NB4 (cell line): ENCODE results near the gene SAP25.

Experiments used
- CTCF ChIP-seq: IDR thresholded peaks from one replicate; pipeline ENCODE4 v1.5.1; 2012; ENCODE audit warnings: low read depth, low read length
- MAX ChIP-seq: IDR thresholded peaks from 2 replicates; pipeline ENCODE4 v1.6.1; 2011; ENCODE audit warnings: low read depth, low read length
- MYC ChIP-seq: IDR thresholded peaks from 2 replicates; pipeline ENCODE4 v1.6.1; 2011; ENCODE audit warnings: low read depth, low read length
- POLR2A ChIP-seq: IDR thresholded peaks from 2 replicates; pipeline ENCODE4 v1.6.1; 2011; ENCODE audit warnings: mild to moderate bottlenecking; ENCODE audit not compliant: insufficient read length; ENCODE audit errors: extremely low read depth

GRCh38 chr7:100577507-100577906, 3.8 kb upstream of the SAP25 start:
- TF ChIP-seq CTCF, result no peak
- TF ChIP-seq POLR2A, result no peak
- no peak for TF ChIP-seq MAX
- no peak for TF ChIP-seq MYC
